ENCODE measurements around the gene INPP5J.

- TF ChIP-seq, protein P1, sequence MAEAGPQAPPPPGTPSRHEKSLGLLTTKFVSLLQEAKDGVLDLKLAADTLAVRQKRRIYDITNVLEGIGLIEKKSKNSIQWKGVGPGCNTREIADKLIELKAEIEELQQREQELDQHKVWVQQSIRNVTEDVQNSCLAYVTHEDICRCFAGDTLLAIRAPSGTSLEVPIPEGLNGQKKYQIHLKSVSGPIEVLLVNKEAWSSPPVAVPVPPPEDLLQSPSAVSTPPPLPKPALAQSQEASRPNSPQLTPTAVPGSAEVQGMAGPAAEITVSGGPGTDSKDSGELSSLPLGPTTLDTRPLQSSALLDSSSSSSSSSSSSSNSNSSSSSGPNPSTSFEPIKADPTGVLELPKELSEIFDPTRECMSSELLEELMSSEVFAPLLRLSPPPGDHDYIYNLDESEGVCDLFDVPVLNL (CRISPR knock-in tag; IDR thresholded peaks at IDR 0.05; ENCODE audit: borderline replicate concordance, low read depth), result no peak
- TF ChIP-seq IRF2 (CRISPR knock-in tag; IDR thresholded peaks at IDR 0.05; ENCODE audit: borderline replicate concordance, low read depth) (no peak), SMAD4 (CRISPR knock-in tag; IDR thresholded peaks at IDR 0.05) (no peak), SP1 (CRISPR knock-in tag; conservative IDR thresholded peaks at IDR 0.05) (no peak), CTCF (IDR thresholded peaks at IDR 0.05) (no peak), SMAD3 (CRISPR knock-in tag; IDR thresholded peaks at IDR 0.05; ENCODE audit: borderline replicate concordance) (no peak), FOXJ3 (CRISPR knock-in tag; IDR thresholded peaks at IDR 0.05; ENCODE audit: borderline replicate concordance) (no peak)
These were observed 19.5 kb downstream of the INPP5J start for GRCh38 chr22:31142285-31142684.

All from WTC11 (cell line).